HG03378 (cell line): ENCODE measurements around the gene MYOM1.

Source experiments
- ATAC-seq: cut with Tn5 transposase; IDR thresholded peaks from one replicate; pipeline ENCODE4 v1.9.1; 2021; ENCODE audit warnings: mild to moderate bottlenecking, moderate library complexity; ENCODE audit not compliant: unreplicated experiment

MYOM1 gene

GRCh38 chr18:3219631-3220335 lies at the start of gene MYOM1:
TSS of gene MYOM1 (minus strand) at chr18:3219968. CDS start at chr18:3215223, 4,745 bp downstream.
- ATAC-seq: no peak

GRCh38 chr18:3269241-3269913 lies 49.6 kb upstream of the MYOM1 start:
- no peak for ATAC-seq

GRCh38 chr18:3268306-3268705 lies 48.5 kb upstream of the MYOM1 start:
- ATAC-seq: no peak

- no peak for ATAC-seq
Measured at GRCh38 chr18:3266062-3266608, 46.4 kb upstream of the MYOM1 start.

DNA sequence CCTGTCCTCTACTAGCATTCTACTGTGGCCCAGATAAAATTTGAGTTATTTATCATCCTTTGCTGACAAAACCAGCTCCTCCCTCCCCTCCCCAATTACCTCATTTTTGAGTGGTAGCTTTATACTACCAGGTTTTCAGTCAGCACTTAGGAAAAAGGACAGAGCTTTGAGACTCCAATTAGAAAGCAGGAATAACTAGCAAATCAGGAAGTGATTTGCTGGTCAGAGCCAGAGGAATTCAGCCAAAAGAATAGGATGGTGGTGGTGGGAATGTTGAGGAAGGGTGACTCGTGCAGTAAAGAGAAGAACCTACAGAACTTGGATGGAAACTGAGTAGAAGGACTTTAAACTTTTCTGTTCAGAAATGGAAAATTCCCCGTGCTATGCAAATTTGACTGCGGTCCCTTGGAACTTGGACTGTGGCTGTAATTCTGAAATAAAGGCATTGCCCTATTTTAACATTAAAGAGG lies 45.8 kb upstream of the MYOM1 start:
- ATAC-seq: no peak

GRCh38 chr18:3264362-3264761 lies 44.6 kb upstream of the MYOM1 start:
- no peak for ATAC-seq

DNA sequence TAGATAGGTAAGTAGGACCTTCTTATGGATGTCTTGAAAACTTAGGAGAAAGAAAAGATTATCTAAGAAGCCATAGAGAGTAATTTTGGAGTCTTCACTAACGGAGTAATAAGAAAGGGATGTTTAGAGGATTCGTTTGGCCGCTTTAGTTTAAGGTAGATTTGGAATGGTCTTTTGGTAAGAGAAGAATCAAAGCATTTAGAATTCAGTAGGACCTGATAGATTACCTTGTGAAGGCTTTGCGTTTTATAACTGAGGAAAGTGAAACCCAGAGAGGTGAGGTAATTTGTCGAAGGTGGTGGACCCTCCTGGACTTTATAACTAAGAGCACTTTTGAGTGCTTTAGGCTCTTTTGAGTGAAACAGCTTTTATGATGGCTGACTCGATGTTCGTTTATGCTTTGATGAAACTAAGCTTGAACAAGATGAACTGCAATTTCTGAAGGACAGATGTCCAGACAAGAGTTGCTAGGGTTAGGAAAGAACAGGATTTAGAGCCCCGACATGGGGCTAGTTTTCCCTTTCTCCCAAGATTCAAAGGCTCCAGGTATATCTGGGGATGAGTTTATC lies 43.4 kb upstream of the MYOM1 start:
- ATAC-seq: no peak

GRCh38 chr18:3262234-3263131 lies 42.7 kb upstream of the MYOM1 start:
- ATAC-seq: peak; percentile 23

- ATAC-seq: peak; percentile 76
Measured at GRCh38 chr18:3261373-3262233, 41.8 kb upstream of the MYOM1 start, which contains the start of gene MYL12B. TSS of gene MYL12B (plus strand) at chr18:3262133. CDS start at chr18:3272899, 10,766 bp downstream.

- no peak for ATAC-seq
Measured at GRCh38 chr18:3260995-3261372, 41.2 kb upstream of the MYOM1 start.

GRCh38 chr18:3257627-3258120 lies 37.9 kb upstream of the MYOM1 start:
- no peak for ATAC-seq

DNA sequence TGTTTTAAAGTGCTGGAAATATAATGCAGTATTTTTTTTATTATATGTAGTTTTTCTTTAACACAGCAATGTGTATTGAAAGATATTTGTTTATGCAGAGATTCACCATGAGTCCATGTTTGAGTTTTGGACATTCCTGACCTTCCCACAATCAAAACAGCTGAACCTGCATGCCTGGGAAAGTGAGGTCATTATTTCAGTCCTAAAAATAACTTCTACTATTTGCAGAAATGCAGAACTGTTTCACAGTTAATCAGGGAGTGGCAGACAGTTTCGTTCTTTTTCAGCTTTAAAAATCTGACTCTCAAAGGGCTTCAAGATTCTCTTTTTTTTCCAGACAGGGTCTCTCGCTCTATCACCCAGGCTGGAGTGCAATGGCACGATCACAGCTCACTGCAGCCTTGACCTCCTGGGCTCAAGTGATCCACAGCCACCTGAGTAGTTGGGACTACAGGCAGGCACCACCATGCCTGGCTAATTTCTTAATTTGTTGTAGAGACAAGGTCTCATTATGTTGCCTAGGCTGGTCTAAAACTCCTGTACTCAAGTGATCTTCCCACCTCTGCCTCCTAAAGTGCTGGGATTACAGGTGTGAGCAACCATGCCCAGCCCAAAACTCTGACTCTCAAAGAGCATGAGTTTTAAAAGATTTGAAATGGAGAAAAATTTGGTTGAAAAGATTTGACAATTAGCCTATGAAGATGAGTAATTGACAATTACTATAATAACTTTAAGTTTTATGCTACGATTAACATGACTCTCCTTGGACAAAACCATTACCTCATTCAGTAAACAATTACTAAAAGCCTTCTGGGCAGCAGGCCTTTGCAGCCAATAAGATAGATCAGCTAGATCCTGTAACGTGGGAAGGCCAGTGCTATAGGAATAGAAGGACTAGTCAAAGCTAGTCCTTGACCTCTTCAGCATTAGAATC lies 37.2 kb upstream of the MYOM1 start:
- no peak for ATAC-seq

DNA sequence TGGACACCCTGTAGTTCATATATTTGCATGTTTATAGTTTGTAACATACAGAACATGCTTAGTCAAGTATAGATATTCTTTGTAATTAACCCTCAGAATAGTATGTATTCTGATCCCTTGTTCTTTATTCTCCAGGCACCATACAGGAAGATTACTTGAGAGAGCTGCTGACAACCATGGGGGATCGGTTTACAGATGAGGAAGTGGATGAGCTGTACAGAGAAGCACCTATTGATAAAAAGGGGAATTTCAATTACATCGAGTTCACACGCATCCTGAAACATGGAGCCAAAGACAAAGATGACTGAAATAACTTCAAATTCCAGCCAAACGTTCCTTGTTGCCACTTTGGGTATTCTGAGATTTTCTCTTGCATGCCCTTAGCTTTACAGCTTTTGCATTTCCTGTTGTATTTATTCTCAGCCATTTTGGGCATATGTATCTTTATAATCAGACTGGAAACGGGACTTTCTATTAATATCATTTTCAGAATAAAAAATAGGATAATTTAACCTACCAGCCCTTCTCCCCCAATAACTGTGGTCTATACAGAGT lies 35.9 kb upstream of the MYOM1 start:
- no peak for ATAC-seq

DNA sequence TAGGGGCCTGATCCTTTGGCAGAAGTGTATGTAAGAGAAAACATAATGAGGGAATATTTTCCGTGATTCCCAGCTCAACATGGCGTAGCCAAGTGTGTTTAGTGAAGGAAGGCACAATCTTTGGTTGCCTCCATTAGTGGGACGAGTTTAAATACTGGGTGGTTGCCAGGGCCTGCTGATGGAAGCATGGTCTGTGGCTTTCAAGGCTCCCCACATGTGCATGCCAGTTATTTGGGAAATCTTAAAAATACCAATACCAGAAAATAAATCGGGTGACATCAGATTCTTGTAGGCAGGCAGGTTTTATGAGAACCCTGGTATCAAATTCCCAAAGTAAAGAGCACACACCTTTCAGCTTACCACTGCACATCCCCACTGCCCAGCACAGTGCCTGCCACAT lies 35.0 kb upstream of the MYOM1 start:
- no peak for ATAC-seq

GRCh38 chr18:3252843-3253242 lies 33.1 kb upstream of the MYOM1 start:
- ATAC-seq: no peak

DNA sequence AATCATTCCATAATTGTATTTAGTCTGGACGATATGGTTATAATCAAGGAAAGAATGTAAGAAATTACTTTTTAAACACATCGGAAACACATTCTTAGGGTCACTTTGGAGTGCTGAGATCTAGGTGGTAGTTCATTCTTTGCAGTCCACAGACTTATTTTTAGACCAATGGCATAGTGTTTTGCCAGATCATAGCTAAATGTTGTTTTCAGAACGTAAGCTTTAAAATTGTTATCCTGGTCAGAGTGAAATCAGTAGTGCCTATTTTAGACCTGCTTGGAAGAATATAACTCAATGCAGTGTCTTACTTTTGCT lies 32.2 kb upstream of the MYOM1 start:
- no peak for ATAC-seq

DNA sequence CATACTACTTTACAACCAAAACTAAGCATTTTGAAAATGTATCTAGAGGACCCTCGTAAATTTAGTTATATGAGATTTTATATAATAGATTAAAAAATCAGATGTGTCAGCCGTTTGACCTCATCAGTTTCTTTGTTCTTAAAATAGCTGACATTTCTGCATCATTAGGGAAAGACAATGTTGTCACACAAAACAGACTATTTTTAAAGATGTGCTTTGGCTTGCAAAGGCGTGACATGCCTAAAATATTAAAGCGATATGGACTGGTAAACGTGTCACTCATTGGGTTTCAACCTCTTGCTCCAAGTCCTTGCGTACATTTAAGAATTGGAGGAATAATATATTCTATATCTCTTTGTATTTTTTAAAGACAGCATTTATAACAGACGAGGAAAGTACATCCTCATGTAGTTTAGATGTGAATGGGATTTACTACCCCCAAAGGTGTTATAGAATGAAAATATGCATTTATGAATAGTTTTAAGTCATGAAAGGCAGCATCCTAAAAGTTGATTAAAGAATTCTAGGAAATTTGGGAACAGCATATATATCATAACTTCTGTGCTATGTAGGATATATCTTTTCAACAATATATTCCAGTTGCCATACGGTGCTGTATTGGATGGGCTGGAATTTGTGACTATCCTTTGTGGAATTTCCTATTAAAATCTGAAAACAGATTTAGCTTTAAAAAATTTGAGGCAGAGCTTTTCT lies 31.6 kb upstream of the MYOM1 start:
- ATAC-seq: no peak
